Neural cell (in vitro differentiated cells): ENCODE measurements around the gene EPB42. TPM values are rescaled to one million over a fixed set of nuclear protein-coding genes. Genes with fewer than 3 reads are reported as not detected.

ENCODE experiments used
- H2AFZ ChIP-seq: fragments of 200-600, 300-800 bp; sonication (generic), shearing (Covaris generic); 2 replicates; pipeline ENCODE4 v1.6.0; 2014; ENCODE audit warnings: low read depth, mild to moderate bottlenecking, antibody characterized with exemption, low read length, moderate library complexity
- H3F3A ChIP-seq: fragments of 200-600 bp; shearing (Covaris generic); 2 replicates; pipeline ENCODE4 v1.6.1; 2016; ENCODE audit warnings: mild to moderate bottlenecking, moderate library complexity, mixed read lengths, antibody characterized with exemption, low read length; ENCODE audit not compliant: insufficient read depth, poor library complexity, severe bottlenecking
- H3K27ac ChIP-seq: fragments of 200-600, 300-800 bp; sonication (generic), shearing (Covaris generic); 2 replicates; pipeline ENCODE4 v1.5.1; 2014; ENCODE audit warnings: mild to moderate bottlenecking, low read length, moderate library complexity
- H3K27me3 ChIP-seq: fragments of 300-800, 200-600 bp; sonication (generic), shearing (Covaris generic); 2 replicates; pipeline ENCODE4 v1.6.0; 2014; ENCODE audit warnings: mild to moderate bottlenecking, low read depth, low read length, moderate library complexity; ENCODE audit not compliant: insufficient read depth
- H3K36me3 ChIP-seq: fragments of 300-800, 200-600 bp; sonication (generic), shearing (Covaris generic); 2 replicates; pipeline ENCODE4 v1.5.1; 2014; ENCODE audit warnings: mild to moderate bottlenecking, antibody characterized with exemption, low read length, moderate library complexity; ENCODE audit not compliant: insufficient read depth
- H3K4me2 ChIP-seq: fragments of 300-800, 200-600 bp; sonication (generic), shearing (Covaris generic); 2 replicates; pipeline ENCODE4 v1.6.0; 2014; ENCODE audit warnings: mild to moderate bottlenecking, low read length
- H3K4me3 ChIP-seq: fragments of 300-800, 200-600 bp; sonication (generic), shearing (Covaris generic); 2 replicates; pipeline ENCODE4 v1.5.1; 2014; ENCODE audit warnings: mild to moderate bottlenecking, low read length, moderate library complexity
- H3K79me2 ChIP-seq: fragments of 200-600 bp; shearing (Covaris generic); replicated peaks from 2 replicates; pipeline ENCODE4 v1.6.0; 2014; ENCODE audit warnings: mild to moderate bottlenecking, low read length, moderate library complexity; ENCODE audit not compliant: insufficient read depth
- H3K9ac ChIP-seq: fragments of 300-800, 200-600 bp; sonication (generic), shearing (Covaris generic); 2 replicates; pipeline ENCODE4 v1.6.1; 2016; ENCODE audit warnings: mild to moderate bottlenecking, low read length, mixed read lengths
- H3K9me2 ChIP-seq: fragments of 200-600 bp; shearing (Covaris generic); 2 replicates; pipeline ENCODE4 v1.6.1; 2016; ENCODE audit warnings: mild to moderate bottlenecking, low read length, mixed read lengths; ENCODE audit not compliant: insufficient read depth
- H3K9me3 ChIP-seq: fragments of 200-600, 300-800 bp; sonication (generic), shearing (Covaris generic); 2 replicates; pipeline ENCODE4 v1.6.1; 2016; ENCODE audit warnings: mild to moderate bottlenecking, mixed run types, low read length, moderate library complexity, mixed read lengths
- H4K20me1 ChIP-seq: fragments of 200-600 bp; shearing (Covaris generic); 2 replicates; pipeline ENCODE4 v1.6.1; 2016; ENCODE audit warnings: mild to moderate bottlenecking, mixed run types; ENCODE audit not compliant: insufficient read depth
- CTCF ChIP-seq: fragments of 450-650 bp; IDR thresholded peaks from 2 replicates; pipeline ENCODE4 v1.5.1; 2014; ENCODE audit warnings: antibody characterized with exemption, mild to moderate bottlenecking, moderate library complexity; ENCODE audit not compliant: poor library complexity, severe bottlenecking
- EP300 ChIP-seq: fragments of 450-650 bp; conservative IDR thresholded peaks from 2 replicates; pipeline ENCODE4 v1.6.1; 2014; ENCODE audit warnings: antibody characterized with exemption, mild to moderate bottlenecking, moderate library complexity; ENCODE audit not compliant: poor library complexity, severe bottlenecking
- EZH2 ChIP-seq: fragments of 200-600, 300-800 bp; shearing (Covaris generic), sonication (generic); IDR thresholded peaks from 2 replicates; pipeline ENCODE4 v1.6.1; 2014; ENCODE audit warnings: antibody characterized with exemption, low read length, borderline replicate concordance, mild to moderate bottlenecking; ENCODE audit not compliant: insufficient read depth, poor library complexity, severe bottlenecking
- MXI1 ChIP-seq: fragments of 450-650 bp; conservative IDR thresholded peaks from 2 replicates; pipeline ENCODE4 v1.6.1; 2014; ENCODE audit warnings: antibody characterized with exemption, mild to moderate bottlenecking; ENCODE audit not compliant: poor library complexity, severe bottlenecking
- POLR2AphosphoS5 ChIP-seq: IDR thresholded peaks from 2 replicates; pipeline ENCODE4 v1.6.1; 2012
- RAD21 ChIP-seq: fragments of 450-650 bp; conservative IDR thresholded peaks from 2 replicates; pipeline ENCODE4 v1.6.1; 2014; ENCODE audit warnings: antibody characterized with exemption, mild to moderate bottlenecking, moderate library complexity
- REST ChIP-seq: IDR thresholded peaks from 2 replicates; pipeline ENCODE4 v1.6.1; 2012; ENCODE audit warnings: borderline replicate concordance
- SMC3 ChIP-seq: fragments of 450-650 bp; conservative IDR thresholded peaks from 2 replicates; pipeline ENCODE4 v1.6.1; 2014; ENCODE audit warnings: antibody characterized with exemption, mild to moderate bottlenecking, moderate library complexity; ENCODE audit not compliant: poor library complexity
- TAF1 ChIP-seq: IDR thresholded peaks from 2 replicates; pipeline ENCODE4 v1.6.1; 2012; ENCODE audit warnings: low read depth
- polyA plus RNA-seq: library from polyadenylated mRNA; depleted of rRNA; stranded (reverse); fragments of >200 nt; gene quantifications from 2 replicates; pipeline ENCODE4 v1.2.3, GENCODE V29; 2014

EPB42 gene
- polyA plus RNA-seq, 1 donor from 2014 or later = not detected

- H3K4me2 ChIP-seq = no peak overlapping the region
- H3K9me2 ChIP-seq = no peaks in the 10 kb centered on the region
- no peak overlapping the region for H3K27ac ChIP-seq
- H3K9ac ChIP-seq = no peak overlapping the region
- H3K9me3 ChIP-seq = no peaks in the 10 kb centered on the region
- H3K36me3 ChIP-seq = no peaks in the 10 kb centered on the region
- TF ChIP-seq REST (no peak), TAF1 (no peak), POLR2AphosphoS5 (no peak), SMC3 (no peak), RAD21 (no peak), EP300 (no peak), EZH2 (no peak), CTCF (no peak), MXI1 (no peak)
- no peak overlapping the region for H3K4me3 ChIP-seq
- no peaks in the 10 kb centered on the region for H3K27me3 ChIP-seq
- H4K20me1 ChIP-seq = no peaks in the 10 kb centered on the region
- H3K79me2 ChIP-seq = no peaks in the 10 kb centered on the region
- H3F3A ChIP-seq = no peaks in the 10 kb centered on the region
- no peak overlapping the region for H2AFZ ChIP-seq
Measured at GRCh38 chr15:43210807-43211206, 10.0 kb downstream of the EPB42 start.

- H3F3A ChIP-seq = no peaks in the 10 kb centered on the region
- no peaks in the 10 kb centered on the region for H3K27me3 ChIP-seq
- H2AFZ ChIP-seq = no peak overlapping the region
- no peaks in the 10 kb centered on the region for H4K20me1 ChIP-seq
- H3K9ac ChIP-seq = no peak overlapping the region
- H3K36me3 ChIP-seq = no peaks in the 10 kb centered on the region
- no peak overlapping the region for H3K4me3 ChIP-seq
- no peaks in the 10 kb centered on the region for H3K9me3 ChIP-seq
- H3K4me2 ChIP-seq = no peak overlapping the region
- H3K27ac ChIP-seq = no peak overlapping the region
- no peak for TF ChIP-seq MXI1
- no peak for TF ChIP-seq SMC3
- no peak for TF ChIP-seq CTCF
- TF ChIP-seq EP300 = no peak
- no peak for TF ChIP-seq TAF1
- no peak for TF ChIP-seq EZH2
- TF ChIP-seq POLR2AphosphoS5 = no peak
- TF ChIP-seq RAD21 = no peak
- no peak for TF ChIP-seq REST
- H3K79me2 ChIP-seq = no peaks in the 10 kb centered on the region
- H3K9me2 ChIP-seq = no peaks in the 10 kb centered on the region
Measured at GRCh38 chr15:43210172-43210745, 10.6 kb downstream of the EPB42 start.
